ENCODE results near the gene RRBP1.

The RRBP1 gene

DNA sequence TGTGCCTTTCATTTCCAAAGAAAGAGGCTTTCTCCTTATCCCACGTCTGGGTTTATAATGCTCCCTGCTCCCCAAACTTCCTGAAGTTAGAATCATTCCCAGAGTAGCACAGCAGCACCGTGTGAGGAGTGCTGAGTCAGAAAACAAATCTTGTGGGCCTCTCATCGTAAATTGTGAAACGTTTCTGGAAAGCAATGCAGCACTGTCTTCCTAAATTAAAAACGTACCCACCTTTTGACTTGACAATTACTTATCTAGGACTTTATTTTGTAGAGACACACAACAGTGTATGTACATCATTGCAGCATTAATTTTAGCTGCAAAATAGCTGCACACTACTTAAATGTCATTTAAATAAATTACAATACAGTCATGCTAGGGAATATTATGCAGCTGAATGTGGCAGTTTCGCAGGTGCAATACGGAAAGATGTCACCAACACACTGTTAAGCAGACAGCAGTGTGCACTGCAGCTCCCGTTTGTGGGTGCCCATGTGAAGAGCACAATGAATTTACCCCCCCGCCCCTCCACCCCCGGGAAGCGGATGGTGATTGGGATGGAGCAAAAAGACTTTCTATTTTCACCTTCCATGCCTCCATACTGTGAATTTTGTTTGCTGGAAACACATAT, 30.8 kb downstream of the RRBP1 start:
- no peak for DNase-seq

GRCh38 chr20:17650301-17651128, 31.5 kb downstream of the RRBP1 start:
- Histone ChIP-seq H3K9me3 (replicated peaks; ENCODE audit: insufficient read depth, low read length) (no peaks in the 10 kb centered on the region), H3K4me3 (ENCODE audit: low read length) (no peak overlapping the region), H3K79me2 (ENCODE audit: low read length) (peaks cover 99% of the 10 kb centered on the region), H2AFZ (ENCODE audit: low read length) (no peak overlapping the region), H4K20me1 (ENCODE audit: insufficient read depth, low read length) (peaks cover 76% of the 10 kb centered on the region), H3K27ac (ENCODE audit: low read length) (no peak overlapping the region), H3K9ac (ENCODE audit: low read length) (no peak overlapping the region), H3K4me1 (ENCODE audit: low read length) (no peaks in the 10 kb centered on the region), H3K36me3 (replicated peaks; ENCODE audit: insufficient read depth, low read length) (peaks cover 12% of the 10 kb centered on the region), H3K4me2 (ENCODE audit: low read depth, low read length) (no peak overlapping the region), H3K27me3 (replicated peaks; ENCODE audit: insufficient read depth, low read length) (no peaks in the 10 kb centered on the region), H3F3A (ENCODE audit: insufficient read depth, low read length) (no peaks in the 10 kb centered on the region; the same call in none of the 2 replicates), H3K9me2 (replicated peaks; ENCODE audit: insufficient read depth, low read length) (no peaks in the 10 kb centered on the region)
- DNase-seq, result no peak
- TF ChIP-seq, protein P1, sequence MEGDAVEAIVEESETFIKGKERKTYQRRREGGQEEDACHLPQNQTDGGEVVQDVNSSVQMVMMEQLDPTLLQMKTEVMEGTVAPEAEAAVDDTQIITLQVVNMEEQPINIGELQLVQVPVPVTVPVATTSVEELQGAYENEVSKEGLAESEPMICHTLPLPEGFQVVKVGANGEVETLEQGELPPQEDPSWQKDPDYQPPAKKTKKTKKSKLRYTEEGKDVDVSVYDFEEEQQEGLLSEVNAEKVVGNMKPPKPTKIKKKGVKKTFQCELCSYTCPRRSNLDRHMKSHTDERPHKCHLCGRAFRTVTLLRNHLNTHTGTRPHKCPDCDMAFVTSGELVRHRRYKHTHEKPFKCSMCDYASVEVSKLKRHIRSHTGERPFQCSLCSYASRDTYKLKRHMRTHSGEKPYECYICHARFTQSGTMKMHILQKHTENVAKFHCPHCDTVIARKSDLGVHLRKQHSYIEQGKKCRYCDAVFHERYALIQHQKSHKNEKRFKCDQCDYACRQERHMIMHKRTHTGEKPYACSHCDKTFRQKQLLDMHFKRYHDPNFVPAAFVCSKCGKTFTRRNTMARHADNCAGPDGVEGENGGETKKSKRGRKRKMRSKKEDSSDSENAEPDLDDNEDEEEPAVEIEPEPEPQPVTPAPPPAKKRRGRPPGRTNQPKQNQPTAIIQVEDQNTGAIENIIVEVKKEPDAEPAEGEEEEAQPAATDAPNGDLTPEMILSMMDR (IDR thresholded peaks at IDR 0.05; ENCODE audit: low read length), result no peak
- TF ChIP-seq EZH2 (optimal IDR thresholded peaks at IDR 0.05; ENCODE audit: low read depth, low read length), result no peak
- no peak for TF ChIP-seq EZH2phosphoT487 (IDR thresholded peaks at IDR 0.05; ENCODE audit: low read length)

More for the DNA sequence above, 30.8 kb downstream of the RRBP1 start:
- Histone ChIP-seq H3K4me1 (ENCODE audit: low read length) (no peaks in the 10 kb centered on the region), H3K27me3 (replicated peaks; ENCODE audit: insufficient read depth, low read length) (no peaks in the 10 kb centered on the region), H3K4me2 (ENCODE audit: low read depth, low read length) (no peak overlapping the region), H3K4me3 (ENCODE audit: low read length) (no peak overlapping the region), H3K9me3 (replicated peaks; ENCODE audit: insufficient read depth, low read length) (no peaks in the 10 kb centered on the region), H3K36me3 (replicated peaks; ENCODE audit: insufficient read depth, low read length) (peaks cover 12% of the 10 kb centered on the region), H3K9ac (ENCODE audit: low read length) (no peak overlapping the region), H2AFZ (ENCODE audit: low read length) (no peak overlapping the region), H3K79me2 (ENCODE audit: low read length) (peaks cover 99% of the 10 kb centered on the region), H3F3A (ENCODE audit: insufficient read depth, low read length) (no peaks in the 10 kb centered on the region; the same call in none of the 2 replicates), H3K9me2 (replicated peaks; ENCODE audit: insufficient read depth, low read length) (no peaks in the 10 kb centered on the region), H4K20me1 (ENCODE audit: insufficient read depth, low read length) (peaks cover 76% of the 10 kb centered on the region), H3K27ac (ENCODE audit: low read length) (no peak overlapping the region)
- no peak for TF ChIP-seq EZH2phosphoT487 (IDR thresholded peaks at IDR 0.05; ENCODE audit: low read length)
- TF ChIP-seq, protein P1 (IDR thresholded peaks at IDR 0.05; ENCODE audit: low read length), result no peak
- no peak for TF ChIP-seq EZH2 (optimal IDR thresholded peaks at IDR 0.05; ENCODE audit: low read depth, low read length)

GRCh38 chr20:17648791-17649730, 33.0 kb downstream of the RRBP1 start:
- Histone ChIP-seq H4K20me1 (ENCODE audit: insufficient read depth, low read length) (peaks cover 71% of the 10 kb centered on the region), H3K4me2 (ENCODE audit: low read depth, low read length) (no peak overlapping the region), H3K4me1 (ENCODE audit: low read length) (no peaks in the 10 kb centered on the region), H3K9me3 (replicated peaks; ENCODE audit: insufficient read depth, low read length) (no peaks in the 10 kb centered on the region), H3K27ac (ENCODE audit: low read length) (no peak overlapping the region), H3K36me3 (replicated peaks; ENCODE audit: insufficient read depth, low read length) (peaks cover 3% of the 10 kb centered on the region), H3K9ac (ENCODE audit: low read length) (no peak overlapping the region), H3K27me3 (replicated peaks; ENCODE audit: insufficient read depth, low read length) (no peaks in the 10 kb centered on the region), H3K9me2 (replicated peaks; ENCODE audit: insufficient read depth, low read length) (no peaks in the 10 kb centered on the region), H3K79me2 (ENCODE audit: low read length) (peaks cover 99% of the 10 kb centered on the region), H2AFZ (ENCODE audit: low read length) (no peak overlapping the region), H3F3A (ENCODE audit: insufficient read depth, low read length) (no peaks in the 10 kb centered on the region; the same call in none of the 2 replicates), H3K4me3 (ENCODE audit: low read length) (no peak overlapping the region)
- TF ChIP-seq, protein P1 (IDR thresholded peaks at IDR 0.05; ENCODE audit: low read length), result peak; percentile 35
- TF ChIP-seq EZH2phosphoT487 (IDR thresholded peaks at IDR 0.05; ENCODE audit: low read length) (no peak), EZH2 (optimal IDR thresholded peaks at IDR 0.05; ENCODE audit: low read depth, low read length) (no peak)
- DNase-seq, result no peak
